Epithelial cell of proximal tubule (primary cell): Measurements from ENCODE around the gene GNAZ. TPM values are rescaled to one million over a fixed set of nuclear protein-coding genes. Genes with fewer than 3 reads are reported as not detected.

Experiments
- DNase-seq: peaks from one replicate; pipeline ENCODE4 v3.0.0-alpha.2; 2011; ENCODE audit warnings: low read depth
- H3K4me3 ChIP-seq: 2 replicates; pipeline ENCODE4 v1.5.1; 2011; ENCODE audit warnings: low read depth, mild to moderate bottlenecking, low read length
- CTCF ChIP-seq: conservative IDR thresholded peaks from 2 replicates; pipeline ENCODE4 v1.5.1; 2012; ENCODE audit warnings: low read depth, mild to moderate bottlenecking, low read length
- total RNA-seq: library from RNA; depleted of rRNA; stranded (reverse); fragments of >200 nt; gene quantifications from 2 replicates; pipeline ENCODE4 v1.2.3, GENCODE V29; 2015

Gene GNAZ
- total RNA-seq, 1 donor from 2014 or later = 10.3 TPM

DNA sequence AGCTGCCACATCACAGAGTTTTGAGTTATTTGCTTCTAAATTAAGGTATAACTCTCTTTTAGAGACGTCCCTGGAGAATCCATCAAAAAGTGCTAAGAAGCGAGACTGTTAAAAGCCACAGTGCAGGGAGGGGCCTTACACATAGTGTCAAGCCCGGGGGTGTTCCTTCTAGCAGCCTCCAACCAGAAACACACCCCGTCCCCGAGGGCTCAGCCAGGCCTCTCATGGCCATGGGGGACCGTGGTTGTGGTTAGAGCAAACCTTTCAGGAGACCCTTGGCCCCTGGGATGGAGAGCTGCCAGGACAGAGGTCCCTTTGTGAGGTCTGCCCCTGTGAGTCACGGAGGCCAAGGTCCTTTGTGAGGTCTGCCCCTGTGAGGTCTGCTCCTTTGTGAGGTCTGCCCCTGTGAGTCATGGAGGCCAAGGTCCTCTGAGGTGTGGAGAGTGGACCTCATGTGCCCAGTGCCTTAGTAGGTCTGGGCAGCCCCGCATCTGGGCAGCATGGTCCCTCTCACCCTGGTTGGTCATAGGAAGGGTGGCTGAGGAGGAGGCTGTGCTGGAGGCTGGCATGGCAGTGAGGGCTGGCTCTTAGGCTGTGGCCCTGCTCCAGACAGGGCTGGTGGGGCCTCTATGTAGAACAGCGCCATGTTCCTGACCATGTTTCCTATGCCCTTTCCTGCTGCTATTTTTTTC lies 5.4 kb downstream of the GNAZ start:
- no peak for TF ChIP-seq CTCF
- no peak for DNase-seq
- no peak overlapping the region for H3K4me3 ChIP-seq

DNA sequence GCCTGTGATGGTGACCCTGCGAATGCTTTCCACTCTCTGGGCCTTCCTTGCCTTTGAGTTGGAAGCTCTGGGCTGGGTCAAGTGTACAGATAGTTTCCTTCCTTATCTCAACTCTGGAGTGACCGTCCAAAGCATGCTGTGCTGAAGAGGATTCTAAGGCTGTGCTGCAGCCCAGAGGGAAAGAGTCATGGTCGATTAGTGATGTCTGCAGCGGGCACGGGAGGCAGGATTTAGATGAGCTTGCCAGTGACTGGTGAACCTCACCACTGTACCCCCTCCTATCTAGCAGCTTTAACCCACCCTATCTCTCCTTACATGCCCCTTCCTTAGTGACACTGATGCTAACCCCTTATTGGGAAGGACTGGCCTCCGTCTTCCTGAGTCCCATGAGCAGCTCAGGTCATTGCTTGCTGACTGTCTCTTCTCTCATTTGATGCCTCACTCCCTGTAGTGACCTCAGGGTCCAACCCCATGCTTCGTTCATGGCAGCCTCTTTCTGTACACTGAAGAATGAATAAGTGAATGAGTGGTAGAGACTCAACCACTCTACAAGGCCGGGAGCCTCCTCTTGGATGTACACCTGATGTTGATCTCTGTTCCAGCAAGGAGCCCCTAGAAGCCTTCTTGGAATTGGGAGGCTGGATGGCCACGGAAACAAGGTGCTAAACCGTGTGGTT lies 6.7 kb downstream of the GNAZ start:
- H3K4me3 ChIP-seq = no peak overlapping the region
- DNase-seq = no peak
- TF ChIP-seq CTCF = no peak

DNA sequence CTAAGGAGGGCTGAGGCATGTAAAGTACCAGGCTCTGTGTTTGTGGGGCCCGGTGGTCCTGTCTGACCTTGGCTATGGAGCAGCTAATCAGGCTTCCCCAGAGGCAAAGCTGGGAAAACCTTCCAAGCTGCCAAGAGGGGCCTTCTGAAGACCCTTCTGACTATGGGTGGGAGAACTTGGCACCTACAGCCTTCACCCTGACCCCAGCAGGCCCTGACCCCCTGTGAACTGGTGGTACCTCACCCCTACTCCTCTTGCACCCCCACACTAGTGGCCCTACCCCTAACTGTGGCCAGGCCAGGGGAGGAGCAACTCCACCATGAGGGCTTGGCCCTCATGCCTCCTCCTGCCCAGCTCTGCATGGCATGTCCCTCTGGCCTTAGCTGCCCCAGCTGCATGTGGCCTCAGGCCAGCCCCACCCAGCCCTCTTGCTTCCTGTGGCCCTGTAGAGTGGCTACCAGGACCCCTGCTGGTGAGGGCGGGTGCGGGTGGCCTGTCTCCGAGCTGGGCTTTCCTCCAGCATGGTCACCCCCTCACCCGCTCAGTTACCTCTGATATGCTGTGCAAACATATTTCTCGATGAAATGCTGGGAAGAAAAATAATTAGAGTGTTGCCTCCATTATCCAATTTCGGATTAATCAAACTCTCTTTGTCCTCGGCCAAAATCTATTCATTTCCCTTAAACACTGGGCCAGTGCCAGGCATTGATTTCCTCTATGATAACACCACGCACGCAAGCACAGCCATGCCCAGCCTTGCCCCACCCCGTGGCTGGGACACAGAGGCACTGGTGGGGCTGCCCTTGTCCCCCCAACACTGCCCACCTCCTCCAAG lies 7.5 kb downstream of the GNAZ start:
- no peak for TF ChIP-seq CTCF
- no peak for DNase-seq
- H3K4me3 ChIP-seq = no peak overlapping the region

DNA sequence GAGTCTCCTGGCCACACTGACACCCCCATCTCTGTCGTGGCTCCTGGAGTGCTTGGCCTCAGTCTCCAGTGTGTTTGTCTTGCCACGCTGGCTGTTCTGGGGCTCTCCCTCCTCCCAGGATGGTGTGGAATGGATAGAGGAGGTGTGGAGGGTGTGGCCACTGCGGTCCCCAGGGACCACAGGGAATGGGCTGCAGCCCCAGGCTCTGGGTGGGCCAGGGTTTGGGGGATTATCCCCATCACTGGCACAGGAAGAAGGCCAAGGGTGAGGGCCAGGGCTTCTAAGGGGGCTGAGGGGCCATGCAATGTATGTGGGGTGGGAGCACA lies 8.1 kb downstream of the GNAZ start:
- H3K4me3 ChIP-seq = no peak overlapping the region
- no peak for TF ChIP-seq CTCF
- DNase-seq = no peak

DNA sequence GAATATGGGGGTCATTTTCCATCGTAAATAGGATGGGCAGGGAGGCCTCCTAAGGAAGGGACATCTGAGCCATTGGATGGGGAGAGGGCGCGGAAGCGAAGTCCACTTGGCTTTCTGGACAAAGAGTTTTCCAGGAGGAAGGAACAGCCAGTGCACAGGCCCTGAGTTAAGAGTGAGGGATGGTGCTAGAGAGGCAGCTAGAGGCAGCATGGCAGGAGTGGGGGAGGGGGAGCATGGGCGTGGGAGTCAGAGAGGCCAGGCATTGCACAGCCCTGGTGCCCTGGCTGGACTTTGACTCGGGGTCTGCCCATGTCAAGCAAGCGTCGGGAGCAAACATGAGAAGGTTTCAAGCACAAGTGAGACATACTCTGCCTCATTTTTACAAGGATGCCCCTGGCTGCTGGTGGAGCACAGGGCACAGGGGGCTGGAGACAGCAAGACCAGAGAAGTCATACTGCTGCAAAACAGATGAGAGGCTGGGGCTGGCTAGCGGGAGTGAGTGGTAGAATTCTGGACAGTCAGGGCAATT lies 9.0 kb downstream of the GNAZ start:
- no peak for DNase-seq
- no peak for TF ChIP-seq CTCF

GRCh38 chr22:23079814-23080521 lies 9.6 kb downstream of the GNAZ start:
- H3K4me3 ChIP-seq = no peak overlapping the region
- DNase-seq = no peak

More for the DNA sequence above, 9.0 kb downstream of the GNAZ start:
- H3K4me3 ChIP-seq = no peak overlapping the region

More at GRCh38 chr22:23079814-23080521, 9.6 kb downstream of the GNAZ start:
- TF ChIP-seq CTCF = no peak
